HG02973 (cell line): ENCODE measurements around the gene NFKBIB.
"Not testable (repeated sequence)": the region's sequence is repeated elsewhere in the genome, so short reads cannot be mapped to it uniquely, and the experiment has no call there.

Experiments
- ATAC-seq: cut with Tn5 transposase; IDR thresholded peaks from one replicate; pipeline ENCODE4 v1.9.1; 2021; ENCODE audit warnings: moderate library complexity; ENCODE audit not compliant: unreplicated experiment

Gene NFKBIB, protein sequence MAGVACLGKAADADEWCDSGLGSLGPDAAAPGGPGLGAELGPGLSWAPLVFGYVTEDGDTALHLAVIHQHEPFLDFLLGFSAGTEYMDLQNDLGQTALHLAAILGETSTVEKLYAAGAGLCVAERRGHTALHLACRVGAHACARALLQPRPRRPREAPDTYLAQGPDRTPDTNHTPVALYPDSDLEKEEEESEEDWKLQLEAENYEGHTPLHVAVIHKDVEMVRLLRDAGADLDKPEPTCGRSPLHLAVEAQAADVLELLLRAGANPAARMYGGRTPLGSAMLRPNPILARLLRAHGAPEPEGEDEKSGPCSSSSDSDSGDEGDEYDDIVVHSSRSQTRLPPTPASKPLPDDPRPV

DNA sequence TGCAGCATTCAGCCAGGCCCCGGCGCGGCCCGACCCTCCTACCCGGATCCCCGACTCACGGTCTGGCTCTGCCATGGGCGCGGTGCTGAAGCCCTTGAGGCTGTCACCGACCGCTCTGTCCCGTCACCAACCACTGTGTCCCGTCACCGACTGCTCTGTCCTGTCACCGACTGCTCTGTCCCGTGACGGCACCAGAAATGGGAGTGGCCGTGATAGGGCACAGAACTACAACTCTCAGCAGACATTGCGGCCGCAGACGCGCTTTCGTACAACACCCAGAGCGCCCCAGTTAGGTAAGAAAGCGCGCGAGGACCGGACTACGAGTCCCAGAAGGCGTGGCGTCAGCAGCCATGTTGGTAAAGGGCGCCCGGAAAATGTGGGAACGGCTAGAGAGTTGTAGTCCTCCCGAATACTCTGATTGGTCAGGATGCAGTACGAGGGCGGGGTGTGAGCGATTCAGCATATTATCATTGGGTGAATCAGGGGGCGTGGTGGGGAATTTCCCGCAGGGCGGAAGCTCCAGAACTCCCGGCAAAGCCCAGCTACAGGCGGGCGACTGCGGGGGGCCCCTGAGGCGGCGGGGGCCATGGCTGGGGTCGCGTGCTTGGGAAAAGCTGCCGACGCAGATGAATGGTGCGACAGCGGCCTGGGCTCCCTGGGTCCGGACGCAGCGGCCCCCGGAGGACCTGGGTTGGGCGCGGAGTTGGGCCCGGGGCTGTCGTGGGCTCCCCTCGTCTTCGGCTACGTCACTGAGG is at the start of gene NFKBIB, which contains the start of gene SIRT2:
TSS of gene NFKBIB (plus strand) at position 523 of the 755 bp plus-strand sequence. CDS start at position 587, 64 bp downstream.
TSS of gene SIRT2 (minus strand) at position 172 of the 755 bp plus-strand sequence. CDS start at position 75, 97 bp downstream.
- ATAC-seq: peak; percentile 90

DNA sequence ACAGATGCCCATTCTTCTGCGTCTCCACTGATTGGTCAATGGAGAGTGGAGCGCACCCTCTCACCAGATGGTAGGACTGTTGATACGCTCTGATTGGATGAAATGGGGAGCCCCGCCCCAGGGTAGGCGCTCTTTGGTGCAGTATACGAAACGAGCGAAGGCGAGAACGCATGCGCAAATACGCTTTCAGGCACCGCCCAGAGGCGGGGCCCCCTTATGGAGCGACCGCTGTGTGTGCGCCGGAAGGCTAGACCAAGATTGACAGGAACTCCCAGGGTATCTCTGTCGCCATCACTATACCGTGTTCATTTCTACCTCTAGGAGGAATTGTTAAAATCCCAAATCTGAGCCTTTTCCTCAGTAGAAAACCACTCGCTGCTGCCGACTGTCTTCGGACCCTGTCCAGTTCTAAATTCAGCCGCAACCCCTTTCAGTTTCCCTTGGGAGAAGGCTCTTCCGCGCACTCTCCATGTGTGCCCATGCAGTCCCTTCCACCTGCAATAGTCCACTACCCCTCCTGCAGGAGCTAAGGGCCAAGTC is 49.3 kb upstream of the NFKBIB start:
- peak; percentile 55 for ATAC-seq

DNA sequence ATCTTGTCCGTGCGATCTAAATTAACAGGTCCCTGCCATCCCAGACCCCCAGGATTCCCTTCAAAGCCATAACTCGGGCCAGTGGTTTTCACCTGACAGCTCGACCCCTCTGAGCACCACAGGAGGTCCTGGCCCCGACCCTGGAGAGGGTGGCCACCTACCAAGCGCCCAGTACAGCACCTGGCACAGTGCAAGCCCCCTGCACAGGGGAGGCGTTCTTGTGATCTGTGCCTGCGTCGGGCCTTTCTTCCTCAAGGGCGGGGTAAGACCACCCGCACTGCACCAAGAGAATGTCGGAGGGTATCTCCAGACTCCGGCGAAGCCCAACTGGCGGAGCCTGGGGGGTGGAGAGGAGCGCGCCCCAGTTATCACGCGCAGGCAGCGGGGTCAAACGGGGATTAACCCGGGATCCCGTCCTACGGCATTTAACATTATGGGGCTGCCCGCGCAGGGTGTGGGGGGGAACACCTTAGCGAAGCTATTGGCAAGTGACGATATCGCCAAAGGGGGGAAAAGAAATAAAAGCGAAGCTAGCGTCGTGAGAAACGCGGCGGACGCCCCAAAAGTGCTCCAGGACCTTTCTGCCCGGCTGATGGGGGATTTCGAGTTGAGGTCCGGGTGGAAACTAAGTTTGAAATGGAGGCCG is 48.7 kb upstream of the NFKBIB start:
- ATAC-seq: no peak

DNA sequence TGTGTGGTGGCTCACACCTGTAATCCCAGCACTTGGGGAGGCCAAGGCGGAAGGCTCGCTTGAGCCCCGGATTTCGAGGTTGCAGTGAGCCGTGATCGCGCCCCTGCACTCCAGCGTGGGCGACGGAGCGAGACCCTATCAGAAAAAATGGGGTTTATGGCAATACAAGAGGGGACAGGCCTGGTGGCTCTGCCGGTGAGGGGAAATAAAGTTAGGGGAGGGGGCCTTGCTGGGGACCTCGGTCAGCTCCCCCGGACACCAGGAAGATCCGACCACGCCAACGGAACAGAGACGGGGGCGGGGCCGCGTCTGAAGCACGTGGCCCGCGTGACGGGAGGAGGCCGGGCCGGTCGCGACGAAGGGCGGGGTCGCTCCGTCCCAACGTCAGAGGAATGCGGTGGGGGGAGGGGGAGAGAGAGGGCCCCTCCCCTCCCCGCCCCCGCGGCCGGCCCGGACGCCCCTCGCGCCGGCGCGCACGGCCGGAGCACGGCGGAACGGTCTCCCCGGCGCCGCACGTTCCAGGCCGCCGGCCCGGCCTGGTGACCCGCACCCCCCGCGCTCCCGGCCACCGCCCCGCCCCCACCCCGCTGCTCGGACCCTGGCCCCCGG is 48.0 kb upstream of the NFKBIB start:
- ATAC-seq: peak; percentile 25

DNA sequence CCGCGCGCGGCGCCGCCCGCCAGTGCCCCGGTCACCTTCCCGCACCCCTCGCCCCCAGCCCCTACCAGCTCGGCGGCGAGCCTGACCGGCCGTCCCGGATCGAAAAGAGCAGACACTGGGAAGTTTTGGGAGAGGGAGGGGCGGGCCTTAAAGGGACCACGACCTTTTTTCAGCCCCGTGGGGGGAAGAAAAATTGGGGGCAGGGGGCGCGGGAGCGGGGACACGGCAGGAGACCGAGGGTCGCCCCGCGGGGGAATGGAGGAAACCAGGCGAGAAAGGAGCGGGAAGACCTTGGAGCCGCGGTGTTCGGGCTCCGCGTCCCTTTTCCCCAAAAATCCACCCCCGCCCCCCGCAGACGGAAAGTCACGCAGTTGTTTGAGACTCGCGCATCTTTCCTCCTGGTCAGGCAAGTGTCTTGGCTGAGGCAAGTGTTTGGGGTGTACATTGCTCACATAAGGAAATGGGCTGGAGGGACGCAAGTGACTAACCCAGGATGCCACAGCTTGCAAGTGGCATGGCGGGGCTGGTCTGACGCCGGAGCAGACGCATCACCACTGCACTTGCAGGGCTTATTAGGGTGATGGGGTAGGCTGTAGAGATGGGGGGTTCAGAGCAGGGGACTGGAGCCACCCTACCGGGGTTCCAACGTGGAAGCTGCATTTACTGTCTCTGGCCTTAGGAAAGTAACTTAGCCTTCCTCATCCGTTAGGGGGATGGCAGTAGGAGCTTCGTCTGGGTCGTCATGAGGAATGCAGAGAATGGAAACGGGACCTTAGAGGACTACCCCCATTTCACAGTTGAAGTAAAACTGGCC is 47.3 kb upstream of the NFKBIB start:
- ATAC-seq: no peak

DNA sequence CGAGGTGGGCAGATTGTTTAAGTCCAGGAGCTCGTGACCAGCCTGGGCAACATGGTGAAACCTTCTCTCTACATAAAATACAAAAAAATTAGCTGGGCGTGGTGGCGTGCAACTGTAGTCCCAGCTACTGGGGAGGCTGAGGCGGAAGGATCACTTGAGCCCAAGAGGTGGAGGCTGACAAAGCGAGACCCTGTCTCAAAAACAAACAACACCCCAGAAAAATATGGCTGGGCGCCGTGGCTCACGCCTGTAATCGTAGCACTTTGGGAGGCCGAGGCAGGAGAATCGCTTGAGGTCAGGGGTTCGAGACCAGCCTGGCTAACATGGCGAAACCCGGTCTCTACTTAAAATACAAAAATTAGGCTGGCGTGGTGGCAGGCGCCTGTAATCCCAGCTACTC is 46.6 kb upstream of the NFKBIB start:
- ATAC-seq: no peak

DNA sequence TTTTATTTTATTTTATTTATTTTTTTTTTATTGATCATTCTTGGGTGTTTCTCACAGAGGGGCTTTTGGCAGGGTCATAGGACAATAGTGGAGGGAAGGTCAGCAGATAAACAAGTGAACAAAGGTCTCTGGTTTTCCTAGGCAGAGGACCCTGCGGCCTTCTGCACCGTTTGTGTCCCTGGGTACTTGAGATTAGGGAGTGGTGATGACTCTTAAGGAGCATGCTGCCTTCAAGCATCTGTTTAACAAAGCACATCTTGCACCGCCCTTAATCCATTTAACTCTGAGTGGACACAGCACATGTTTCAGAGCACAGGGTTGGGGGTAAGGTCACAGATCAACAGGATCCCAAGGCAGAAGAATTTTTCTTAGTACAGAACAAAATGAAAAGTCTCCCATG is 44.8 kb upstream of the NFKBIB start:
- not testable (repeated sequence) for ATAC-seq

DNA sequence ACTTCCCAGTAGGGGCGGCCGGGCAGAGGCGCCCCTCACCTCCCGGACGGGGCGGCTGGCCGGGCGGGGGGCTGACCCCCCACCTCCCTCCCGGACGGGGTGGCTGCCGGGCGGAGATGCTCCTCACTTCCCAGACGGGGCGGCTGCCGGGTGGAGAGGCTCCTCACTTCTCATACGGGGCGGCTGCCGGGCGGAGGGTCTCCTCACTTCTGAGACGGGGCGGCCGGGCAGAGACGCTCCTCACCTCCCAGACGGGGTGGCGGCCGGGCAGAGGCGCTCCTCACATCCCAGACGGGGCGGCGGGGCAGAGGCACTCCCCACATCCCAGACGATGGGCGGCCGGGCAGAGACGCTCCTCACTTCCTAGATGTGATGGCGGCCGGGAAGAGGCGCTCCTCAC is 44.0 kb upstream of the NFKBIB start:
- not testable (repeated sequence) for ATAC-seq

DNA sequence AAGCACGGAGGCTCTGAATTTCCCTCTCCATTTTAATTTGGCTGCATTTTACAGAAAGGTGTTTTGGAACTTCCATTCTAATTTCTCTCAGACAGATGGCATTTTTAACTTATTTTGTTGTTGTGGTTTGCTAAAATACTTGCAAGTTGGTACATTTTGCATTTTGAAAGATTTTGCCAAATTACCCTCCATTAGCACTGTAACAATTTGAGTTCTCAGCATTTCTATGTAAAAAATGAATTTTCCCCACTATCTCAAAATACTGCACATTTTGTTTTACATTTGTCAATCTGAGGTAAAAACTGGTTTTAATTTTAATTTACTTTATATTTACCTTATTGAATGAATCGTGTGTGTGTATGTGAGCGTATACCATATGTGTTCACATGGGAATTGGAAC is 43.0 kb upstream of the NFKBIB start:
- no peak for ATAC-seq

DNA sequence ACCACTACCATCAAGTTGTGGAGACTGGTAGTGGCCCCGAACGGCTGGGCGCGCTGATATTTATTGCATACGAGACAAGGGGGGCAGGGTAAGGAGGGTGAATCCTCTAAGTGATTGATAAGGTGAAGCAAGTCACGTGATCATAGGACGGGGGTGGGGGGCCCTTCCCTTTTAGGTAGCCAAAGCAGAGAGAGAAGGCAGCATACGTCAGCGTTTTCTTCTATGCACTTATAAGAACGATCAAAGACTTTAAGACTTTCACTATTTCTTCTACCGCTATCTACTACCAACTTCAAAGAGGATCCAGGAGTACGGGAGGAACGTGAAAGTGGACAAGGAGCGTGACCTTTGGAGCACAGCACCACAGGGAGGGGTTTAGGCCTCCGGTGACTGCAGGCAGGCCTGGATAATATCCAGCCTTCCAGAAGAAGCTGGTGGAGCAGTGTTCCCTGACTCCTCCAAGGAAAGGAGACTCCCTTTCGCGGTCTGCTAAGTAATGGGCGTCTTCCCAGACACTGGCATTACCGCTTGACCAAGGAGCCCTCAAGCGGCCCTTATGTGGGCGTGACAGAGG is 40.1 kb upstream of the NFKBIB start:
- ATAC-seq: not testable (repeated sequence)

DNA sequence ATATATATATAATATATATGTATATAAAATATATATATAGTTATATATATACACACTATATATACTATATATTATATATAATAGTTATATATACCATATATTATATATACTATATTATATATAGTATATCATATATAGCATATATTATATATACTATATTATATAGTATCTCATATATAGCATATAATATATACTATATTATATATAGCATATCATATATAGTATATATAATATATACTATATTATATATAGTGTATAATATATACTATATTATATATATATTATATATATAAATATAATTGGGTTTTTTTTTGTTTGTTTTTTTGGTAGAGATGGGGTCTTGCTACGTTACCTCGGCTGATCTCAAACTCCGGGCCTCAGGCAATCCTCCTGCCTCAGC is 38.4 kb upstream of the NFKBIB start:
- ATAC-seq: no peak

DNA sequence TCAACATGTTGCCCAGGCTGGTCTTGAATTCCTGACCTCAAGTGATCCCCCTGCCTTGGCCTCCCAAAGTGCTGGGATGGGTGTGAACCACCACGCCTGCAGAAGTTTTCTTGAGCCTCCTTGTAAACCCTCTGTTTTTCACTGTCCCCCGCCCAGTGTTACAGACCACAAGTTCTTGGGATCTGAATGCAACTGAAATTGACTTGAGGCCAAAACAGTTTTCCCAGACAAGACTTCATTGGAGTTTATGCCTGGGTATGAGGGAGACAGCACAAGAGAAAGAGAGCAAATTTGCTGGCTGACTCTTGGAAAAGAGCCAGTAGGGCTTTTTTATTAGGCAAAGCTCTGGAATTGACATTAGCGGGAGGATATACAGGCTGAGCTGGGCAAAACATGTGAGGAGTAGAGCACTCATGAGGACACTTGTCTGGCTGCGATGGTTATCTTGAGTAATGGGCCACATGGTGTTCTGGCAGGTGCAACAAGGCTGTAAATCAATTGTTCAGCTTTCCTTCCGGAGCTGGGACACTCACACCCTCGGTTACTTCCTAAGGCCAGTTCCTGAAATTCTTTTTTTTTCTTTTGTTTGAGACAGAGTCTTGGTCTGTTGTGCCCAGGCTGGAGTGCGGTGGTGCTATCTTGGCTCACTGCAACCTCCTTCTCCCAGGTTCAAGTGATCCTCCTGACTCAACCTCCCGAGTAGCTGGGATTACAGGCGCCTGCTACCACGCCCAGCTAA is 37.3 kb upstream of the NFKBIB start:
- no peak for ATAC-seq

DNA sequence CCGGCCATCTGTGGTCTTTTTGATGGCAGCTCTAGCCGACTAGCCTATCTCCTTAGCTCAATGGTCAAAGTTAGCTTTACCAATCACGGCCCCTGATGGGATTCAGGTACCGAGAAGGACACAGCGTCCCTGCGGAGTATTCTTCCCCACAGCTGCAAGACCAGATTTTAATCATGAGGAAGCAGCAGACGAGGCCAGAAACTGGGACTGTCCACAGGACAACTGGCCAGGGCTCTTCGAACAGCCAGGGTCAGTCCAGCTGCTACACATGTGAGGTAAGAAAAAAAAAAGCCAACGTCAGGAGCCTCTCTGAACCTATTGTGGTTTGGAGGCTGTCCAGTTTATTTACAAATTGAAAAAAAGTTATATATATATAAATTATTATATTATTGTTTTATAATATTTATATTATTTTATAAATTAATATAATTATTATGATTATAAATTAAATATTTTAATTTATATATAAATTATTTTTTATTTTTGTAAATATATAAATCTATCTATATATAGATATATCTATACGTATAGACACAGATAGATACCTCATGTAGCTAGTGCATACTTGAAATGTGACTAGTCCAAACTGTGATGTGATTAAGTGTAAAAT is 32.5 kb upstream of the NFKBIB start:
- ATAC-seq: no peak

DNA sequence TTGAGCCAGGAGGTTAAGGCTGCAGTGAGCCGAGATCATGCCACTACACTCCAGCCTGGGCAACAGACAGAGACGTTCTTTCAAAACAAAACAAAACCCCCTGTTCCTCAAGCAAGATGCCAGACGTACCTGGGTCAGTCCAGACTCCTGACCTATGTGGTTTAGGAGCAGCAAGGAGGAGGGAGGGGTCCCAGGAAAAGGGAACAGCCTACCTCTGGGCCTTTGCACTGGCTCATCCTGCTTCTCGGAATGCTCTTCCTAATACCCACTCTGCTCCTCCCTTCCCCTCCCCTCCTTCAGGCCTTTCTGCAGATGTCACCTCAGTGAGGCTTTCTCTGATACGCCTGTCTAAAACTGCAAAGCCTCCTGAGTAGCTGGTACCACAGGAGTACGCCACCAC is 31.2 kb upstream of the NFKBIB start:
- ATAC-seq: no peak

DNA sequence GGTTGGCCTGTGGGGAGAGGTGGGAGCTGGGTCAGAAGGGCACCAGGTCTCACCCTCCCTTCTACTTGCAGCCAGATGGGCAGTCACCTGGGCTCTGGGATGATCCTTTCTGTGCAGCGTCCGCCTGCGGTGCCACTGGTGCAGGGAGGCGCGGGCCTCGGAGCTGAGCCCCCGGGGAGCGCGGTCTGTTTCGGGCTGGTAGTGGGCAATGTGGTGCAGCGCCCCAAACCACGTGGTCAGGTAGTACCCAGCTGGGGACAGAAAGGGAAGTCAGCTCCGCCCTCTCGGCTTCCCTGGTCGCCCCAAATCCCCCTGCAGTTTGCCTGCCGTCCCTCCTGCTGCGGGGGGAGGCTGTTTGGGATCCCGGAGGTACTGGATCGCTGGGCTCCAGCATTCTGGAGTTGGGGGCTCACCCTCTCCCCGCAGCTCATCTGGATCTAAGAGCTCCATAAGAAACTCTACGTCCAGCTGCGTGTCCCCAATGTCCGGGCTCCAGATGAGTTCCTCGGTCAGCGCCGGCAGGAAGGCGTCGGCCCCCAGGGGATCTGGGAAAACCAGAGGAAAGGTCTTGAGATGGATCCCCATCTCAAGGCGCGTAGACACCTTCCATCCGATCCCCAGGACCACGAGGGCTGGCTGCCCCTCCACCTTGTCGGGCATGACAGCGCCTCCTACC is 30.5 kb upstream of the NFKBIB start:
- no peak for ATAC-seq

DNA sequence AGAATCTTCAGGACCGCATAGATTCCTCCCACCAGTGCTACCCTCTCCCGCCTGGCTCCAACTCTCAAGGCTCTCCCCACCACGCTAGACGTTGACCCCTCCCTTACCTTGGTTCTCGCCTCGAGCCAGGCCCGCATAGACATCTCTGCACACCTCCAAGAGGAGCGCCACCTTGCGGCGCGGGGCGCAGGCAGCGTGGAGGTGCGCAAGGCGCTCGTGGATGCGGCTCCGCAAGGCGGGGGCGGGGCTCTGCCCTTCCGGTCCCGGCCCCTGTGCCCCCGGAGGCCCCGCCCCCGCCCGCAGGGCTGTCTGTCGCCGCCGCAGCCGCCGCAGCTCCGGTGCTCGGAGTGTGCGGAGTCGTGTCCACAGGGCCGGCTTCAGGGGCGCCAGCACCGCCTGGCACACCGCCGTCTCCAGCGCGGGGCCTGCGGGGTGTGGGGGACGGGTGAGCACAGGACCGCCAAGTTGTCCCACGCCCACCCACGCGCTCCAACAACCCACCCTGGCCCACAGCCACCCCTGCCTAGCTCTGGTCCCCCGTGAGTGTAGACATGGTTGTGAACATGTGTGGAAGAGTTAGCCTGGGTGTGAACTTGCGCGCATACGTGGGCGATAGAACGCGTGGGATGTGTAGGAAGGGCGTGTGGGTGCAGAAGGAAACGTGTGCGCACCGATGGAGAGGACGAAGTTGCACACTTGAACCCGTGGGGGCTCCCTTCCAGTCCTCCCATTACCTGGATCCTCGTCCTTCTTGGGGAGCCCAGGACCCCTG is 29.7 kb upstream of the NFKBIB start:
- ATAC-seq: peak; percentile 63

DNA sequence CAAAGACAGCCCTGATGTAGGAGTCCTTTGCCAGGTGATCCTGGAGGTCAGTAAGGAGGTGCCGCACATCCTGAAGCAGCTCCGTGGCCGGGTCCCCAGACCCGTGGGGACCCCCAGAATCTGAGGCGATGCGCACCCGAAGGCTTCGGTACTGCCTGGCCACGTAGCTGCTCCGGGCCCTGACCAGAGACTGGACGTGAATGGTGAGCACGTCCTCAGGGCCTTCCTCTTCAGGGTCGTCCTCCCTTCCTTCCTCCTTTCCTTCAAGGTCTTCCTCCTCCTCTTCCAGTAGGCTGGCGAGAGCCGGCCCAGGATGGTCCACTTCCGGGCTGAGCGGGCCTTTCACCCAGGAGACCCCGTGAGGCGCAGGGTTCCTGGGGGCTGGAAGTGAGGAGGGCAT is 29.2 kb upstream of the NFKBIB start:
- no peak for ATAC-seq
